Measurements from ENCODE around the gene ITPK1.
A peak's percentile ranks its signal among the peaks of the same experiment; 100 is the strongest.

DNA sequence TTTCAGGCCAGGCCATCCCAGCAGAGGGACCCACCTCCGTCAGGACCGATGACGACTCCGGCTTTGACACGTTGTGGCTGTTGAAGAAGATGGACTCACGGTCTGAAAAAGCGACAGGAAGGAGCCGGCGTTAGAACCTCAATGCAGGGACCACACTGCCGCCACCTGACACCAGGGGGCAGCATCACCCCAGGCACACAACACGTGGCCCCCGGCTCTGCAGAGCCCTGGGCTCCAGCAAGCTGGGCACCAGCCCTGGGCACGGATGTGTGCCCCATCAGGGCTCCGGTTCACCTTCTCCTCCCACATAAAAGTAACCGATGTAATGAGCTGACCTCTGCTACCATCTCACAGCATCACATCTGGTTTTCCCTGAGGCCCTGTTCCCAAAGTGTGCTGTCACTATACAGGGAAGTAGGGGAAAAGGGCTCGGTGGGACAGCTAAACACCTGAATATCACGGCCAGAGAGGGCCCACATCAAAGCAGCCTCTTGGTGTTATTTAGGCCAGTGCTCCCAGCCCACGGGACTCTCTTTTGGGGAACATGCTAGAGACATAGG lies 163.7 kb downstream of the ITPK1 start:
- TF ChIP-seq POLR2AphosphoS5 (IDR thresholded peaks at IDR 0.05) = peak in 1 of 3 donors; percentile 11
- TF ChIP-seq, protein P1, sequence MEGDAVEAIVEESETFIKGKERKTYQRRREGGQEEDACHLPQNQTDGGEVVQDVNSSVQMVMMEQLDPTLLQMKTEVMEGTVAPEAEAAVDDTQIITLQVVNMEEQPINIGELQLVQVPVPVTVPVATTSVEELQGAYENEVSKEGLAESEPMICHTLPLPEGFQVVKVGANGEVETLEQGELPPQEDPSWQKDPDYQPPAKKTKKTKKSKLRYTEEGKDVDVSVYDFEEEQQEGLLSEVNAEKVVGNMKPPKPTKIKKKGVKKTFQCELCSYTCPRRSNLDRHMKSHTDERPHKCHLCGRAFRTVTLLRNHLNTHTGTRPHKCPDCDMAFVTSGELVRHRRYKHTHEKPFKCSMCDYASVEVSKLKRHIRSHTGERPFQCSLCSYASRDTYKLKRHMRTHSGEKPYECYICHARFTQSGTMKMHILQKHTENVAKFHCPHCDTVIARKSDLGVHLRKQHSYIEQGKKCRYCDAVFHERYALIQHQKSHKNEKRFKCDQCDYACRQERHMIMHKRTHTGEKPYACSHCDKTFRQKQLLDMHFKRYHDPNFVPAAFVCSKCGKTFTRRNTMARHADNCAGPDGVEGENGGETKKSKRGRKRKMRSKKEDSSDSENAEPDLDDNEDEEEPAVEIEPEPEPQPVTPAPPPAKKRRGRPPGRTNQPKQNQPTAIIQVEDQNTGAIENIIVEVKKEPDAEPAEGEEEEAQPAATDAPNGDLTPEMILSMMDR (IDR thresholded peaks at IDR 0.05) = peak; percentile 69 to 91 (median 89)
- TF ChIP-seq POLR2A (IDR thresholded peaks at IDR 0.05) = no peak

Measured in breast epithelium (tissue), 3 donors.